Endothelial cell (in vitro differentiated cells): ENCODE results near the gene AKT3. TPM values are rescaled to one million over a fixed set of nuclear protein-coding genes. Genes with fewer than 3 reads are reported as not detected.
A peak's percentile ranks its signal among the peaks of the same experiment; 100 is the strongest.

Experiments
- DNase-seq: peaks from one replicate; pipeline ENCODE4 v3.0.0; 2021; ENCODE audit warnings: low spot score
- H3K27ac Mint-ChIP-seq: one replicate; pipeline ENCODE4 v1.8.0; 2021; ENCODE audit warnings: mixed read lengths, inconsistent platforms; ENCODE audit not compliant: unreplicated experiment
- H3K27me3 Mint-ChIP-seq: one replicate; pipeline ENCODE4 v1.8.0; 2021; ENCODE audit warnings: mild to moderate bottlenecking, moderate library complexity, mixed read lengths, inconsistent platforms; ENCODE audit not compliant: unreplicated experiment
- H3K36me3 Mint-ChIP-seq: one replicate; pipeline ENCODE4 v1.8.0; 2021; ENCODE audit warnings: mild to moderate bottlenecking, low read depth, mixed read lengths, inconsistent platforms; ENCODE audit not compliant: unreplicated experiment
- H3K4me1 Mint-ChIP-seq: one replicate; pipeline ENCODE4 v1.8.0; 2021; ENCODE audit warnings: mild to moderate bottlenecking, mixed read lengths, inconsistent platforms; ENCODE audit not compliant: unreplicated experiment
- H3K4me3 Mint-ChIP-seq: one replicate; pipeline ENCODE4 v1.8.0; 2021; ENCODE audit warnings: mild to moderate bottlenecking, mixed read lengths, inconsistent platforms; ENCODE audit not compliant: unreplicated experiment
- H3K9me3 Mint-ChIP-seq: one replicate; pipeline ENCODE4 v1.8.0; 2021; ENCODE audit warnings: mixed read lengths, inconsistent platforms; ENCODE audit not compliant: unreplicated experiment
- total RNA-seq: library from RNA; stranded (reverse); fragmentation: NEBNext Ultra II Directional; extraction: Animal tissue kit (Norgen Biotek cat#: 25700); gene quantifications from one replicate; pipeline ENCODE4 v1.2.1, GENCODE V29; 2021; ENCODE audit not compliant: unreplicated experiment
- TF ChIP-seq, protein P1 (sequence below): fragments of 200-600 bp; sonication (generic); IDR thresholded peaks from one replicate; pipeline ENCODE4 v1.5.0; 2021; ENCODE audit warnings: antibody characterized with exemption; ENCODE audit not compliant: unreplicated experiment

The AKT3 gene
- total RNA-seq, 1 donor from 2014 or later, result 87.3 TPM

DNA sequence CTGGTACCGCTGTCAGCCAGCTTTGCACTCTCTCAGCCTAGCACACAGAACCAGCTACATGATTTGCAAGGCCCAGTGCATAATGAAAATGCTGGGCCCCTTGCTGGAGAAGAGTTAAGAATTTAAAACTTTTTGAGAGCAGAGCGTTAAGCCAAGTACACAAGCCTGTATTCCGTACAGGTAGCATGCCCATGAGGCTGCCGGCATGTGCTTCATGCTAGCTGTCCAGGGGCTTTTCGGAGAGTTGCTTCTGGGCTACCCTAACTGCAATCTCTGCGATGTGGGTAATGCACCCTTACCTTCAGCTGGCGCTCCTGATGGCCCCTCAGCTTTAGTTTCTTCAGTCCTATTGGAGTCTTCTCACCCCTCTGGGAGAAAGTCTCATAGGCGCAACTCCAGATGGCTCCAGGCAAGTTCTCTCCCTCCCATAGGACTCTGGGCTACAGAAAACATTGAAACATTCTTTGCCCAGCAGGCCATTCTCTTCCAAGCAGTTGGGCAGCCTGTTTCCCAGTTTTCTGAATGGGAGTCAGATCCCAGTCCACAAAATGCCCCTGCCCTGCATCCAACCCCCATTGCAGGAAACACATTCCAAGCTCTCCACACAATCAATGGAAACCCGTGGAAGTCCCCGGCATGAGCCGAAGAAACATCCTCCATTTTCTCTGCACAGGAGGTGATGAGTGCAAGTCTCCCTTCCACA is 5.7 kb upstream of the AKT3 start:
- Mint-ChIP-seq H3K27me3 (peaks cover 5% of the 10 kb centered on the region), H3K27ac (no peak overlapping the region), H3K9me3 (no peaks in the 10 kb centered on the region), H3K4me3 (no peak overlapping the region), H3K36me3 (no peaks in the 10 kb centered on the region), H3K4me1 (peaks cover 15% of the 10 kb centered on the region)
- DNase-seq, result peak; percentile 7
- TF ChIP-seq, protein P1, sequence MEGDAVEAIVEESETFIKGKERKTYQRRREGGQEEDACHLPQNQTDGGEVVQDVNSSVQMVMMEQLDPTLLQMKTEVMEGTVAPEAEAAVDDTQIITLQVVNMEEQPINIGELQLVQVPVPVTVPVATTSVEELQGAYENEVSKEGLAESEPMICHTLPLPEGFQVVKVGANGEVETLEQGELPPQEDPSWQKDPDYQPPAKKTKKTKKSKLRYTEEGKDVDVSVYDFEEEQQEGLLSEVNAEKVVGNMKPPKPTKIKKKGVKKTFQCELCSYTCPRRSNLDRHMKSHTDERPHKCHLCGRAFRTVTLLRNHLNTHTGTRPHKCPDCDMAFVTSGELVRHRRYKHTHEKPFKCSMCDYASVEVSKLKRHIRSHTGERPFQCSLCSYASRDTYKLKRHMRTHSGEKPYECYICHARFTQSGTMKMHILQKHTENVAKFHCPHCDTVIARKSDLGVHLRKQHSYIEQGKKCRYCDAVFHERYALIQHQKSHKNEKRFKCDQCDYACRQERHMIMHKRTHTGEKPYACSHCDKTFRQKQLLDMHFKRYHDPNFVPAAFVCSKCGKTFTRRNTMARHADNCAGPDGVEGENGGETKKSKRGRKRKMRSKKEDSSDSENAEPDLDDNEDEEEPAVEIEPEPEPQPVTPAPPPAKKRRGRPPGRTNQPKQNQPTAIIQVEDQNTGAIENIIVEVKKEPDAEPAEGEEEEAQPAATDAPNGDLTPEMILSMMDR, result no peak

DNA sequence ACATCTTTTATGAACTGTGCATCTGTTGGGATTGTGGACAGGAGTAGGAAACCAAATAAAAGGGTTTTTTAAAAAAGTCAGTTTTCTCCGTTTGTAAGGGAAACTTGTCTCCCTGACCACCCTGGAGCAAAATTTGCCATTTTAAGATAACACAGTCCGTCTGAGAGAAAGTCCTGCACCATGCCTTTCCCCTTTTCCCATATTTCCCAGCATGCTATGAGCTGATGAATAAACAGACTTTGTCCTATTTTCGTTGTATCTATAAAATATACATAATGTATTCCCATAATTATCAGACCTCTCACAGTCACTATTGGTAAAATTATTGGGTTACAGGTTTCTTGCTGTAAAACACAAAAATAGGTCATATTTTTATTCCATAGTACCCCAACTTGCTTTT is 1.7 kb upstream of the AKT3 start:
- Mint-ChIP-seq H3K27ac (peak overlapping the region; percentile 83), H3K27me3 (peaks cover 10% of the 10 kb centered on the region), H3K9me3 (no peaks in the 10 kb centered on the region), H3K4me1 (peaks cover 17% of the 10 kb centered on the region), H3K36me3 (no peaks in the 10 kb centered on the region), H3K4me3 (peak overlapping the region; percentile 96)
- TF ChIP-seq, protein P1, result no peak
- no peak for DNase-seq

DNA sequence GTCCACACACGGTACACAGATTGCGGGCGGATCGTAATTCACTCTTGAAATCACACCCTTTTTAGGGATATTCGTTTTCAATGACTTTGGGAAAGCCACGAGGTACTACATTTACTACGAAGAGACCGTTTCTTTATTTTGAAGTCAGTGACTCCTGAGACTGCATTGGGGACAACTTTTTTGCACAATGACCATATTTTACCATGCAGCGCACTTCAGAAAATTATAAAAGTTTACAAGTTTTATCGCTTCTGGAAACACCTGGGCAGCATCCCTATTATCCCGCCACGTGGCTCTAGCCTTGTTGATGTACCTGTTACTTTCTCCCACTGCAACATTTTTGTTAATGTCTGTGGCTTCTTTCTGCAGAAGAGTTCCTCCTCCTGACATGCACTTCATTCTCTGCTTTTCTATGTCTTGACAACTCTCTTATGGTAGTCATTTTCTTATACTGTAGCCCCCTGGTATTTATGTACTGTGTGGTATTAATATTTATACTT is 1.3 kb upstream of the AKT3 start:
- no peak for DNase-seq
- Mint-ChIP-seq H3K4me3 (peak overlapping the region; percentile 96), H3K27me3 (peaks cover 10% of the 10 kb centered on the region), H3K9me3 (no peaks in the 10 kb centered on the region), H3K36me3 (no peaks in the 10 kb centered on the region), H3K27ac (peak overlapping the region; percentile 83), H3K4me1 (peaks cover 17% of the 10 kb centered on the region)
- TF ChIP-seq, protein P1, result no peak

DNA sequence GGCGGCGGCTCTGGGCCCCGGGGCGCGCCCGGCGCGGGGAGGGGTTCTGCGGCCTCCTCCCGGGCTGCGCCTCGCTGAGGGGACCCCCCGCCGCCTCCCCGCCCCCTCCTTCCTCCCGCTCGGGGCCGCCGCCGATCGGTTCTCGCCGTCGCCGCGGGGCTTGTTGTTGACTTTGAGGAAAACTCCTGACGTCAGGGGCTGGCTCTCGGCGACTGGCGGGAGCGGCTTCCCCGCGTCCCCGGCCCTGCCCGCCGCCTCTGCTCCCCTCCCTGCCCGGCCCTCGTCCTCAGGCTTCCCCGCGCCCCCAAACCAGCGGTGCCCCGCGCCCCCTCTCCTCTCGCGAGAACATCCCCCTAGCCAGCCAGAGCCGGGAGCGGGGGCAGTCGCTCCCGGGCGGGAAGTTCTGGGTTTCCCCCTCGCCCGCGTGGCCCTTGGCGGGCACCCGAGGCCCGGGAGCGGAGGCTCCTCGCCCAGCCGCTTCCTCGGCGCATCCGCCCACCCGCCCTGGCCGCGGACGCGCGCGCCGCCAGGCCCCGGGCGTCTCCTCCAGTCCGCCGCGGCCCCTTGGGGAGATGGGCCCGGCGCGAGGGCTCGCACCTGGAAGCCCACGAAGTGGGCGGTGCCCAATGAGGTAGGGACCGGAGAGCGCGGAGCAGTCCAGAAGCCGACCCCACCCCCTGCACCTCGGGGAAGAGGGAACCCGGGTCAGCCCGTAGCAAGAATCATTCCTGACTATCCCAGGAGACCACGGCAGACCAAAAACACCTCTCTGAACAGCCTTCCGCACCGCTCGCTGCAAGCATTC is 611 bp upstream of the AKT3 start:
- H3K4me3 Mint-ChIP-seq, result peak overlapping the region; percentile 96

More for the DNA sequence above, 611 bp upstream of the AKT3 start:
- peaks cover 10% of the 10 kb centered on the region for H3K27me3 Mint-ChIP-seq
- TF ChIP-seq, protein P1, result no peak
- peak overlapping the region; percentile 83 for H3K27ac Mint-ChIP-seq
- peaks cover 12% of the 10 kb centered on the region for H3K4me1 Mint-ChIP-seq
- DNase-seq, result peak; percentile 81
- no peaks in the 10 kb centered on the region for H3K9me3 Mint-ChIP-seq
- H3K36me3 Mint-ChIP-seq, result no peaks in the 10 kb centered on the region
